Measurements from ENCODE around the gene LRMDA. TPM values are rescaled to one million over a fixed set of nuclear protein-coding genes. Genes with fewer than 3 reads are reported as not detected.

Gene LRMDA
- total and polyA plus RNA-seq, 2 of the 8 experiments (the other 6 are each of a cell fraction or from before 2014, with no cell fraction given) = 0.86 to 2.8 TPM

DNA sequence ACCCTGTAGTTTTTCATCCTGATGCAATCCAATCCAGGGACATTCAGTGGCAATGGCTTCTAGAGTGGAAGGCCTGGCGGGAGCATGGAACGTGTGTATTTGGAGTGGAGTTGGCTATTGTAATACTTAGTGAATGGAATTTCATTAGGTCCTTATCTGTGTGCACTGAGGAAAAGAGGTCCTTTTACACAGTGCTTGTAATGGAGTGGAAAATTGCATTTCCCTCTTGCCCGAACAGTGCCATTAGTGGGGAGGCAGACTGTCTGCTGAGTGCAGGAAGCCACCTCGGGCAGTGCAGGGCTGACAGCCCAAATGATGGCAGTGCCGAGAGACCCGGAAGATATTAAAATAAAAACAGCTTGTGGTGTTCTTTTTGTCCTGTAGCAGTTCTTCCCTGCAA is 786.6 kb downstream of the LRMDA start (continued):
- no peak for TF ChIP-seq GABPA (IDR thresholded peaks at IDR 0.05; ENCODE audit: borderline replicate concordance, insufficient read depth, low read length)
- TF ChIP-seq TBP (IDR thresholded peaks at IDR 0.05; ENCODE audit: low read depth, low read length) = no peak
- TF ChIP-seq NRF1 (IDR thresholded peaks at IDR 0.05; ENCODE audit: low read depth, low read length) = no peak
- TF ChIP-seq CEBPB (IDR thresholded peaks at IDR 0.05; ENCODE audit: low read depth, low read length) = no peak
